ENCODE measurements around the gene COLEC12.

COLEC12 gene

GRCh38 chr18:395456-396250 lies 104.8 kb downstream of the COLEC12 start:
- in situ Hi-C loops (cut with HindIII; ENCODE audit: low pct_ligation_motif_present, low sequenced_read_pairs): no loop called here
- TF ChIP-seq CTCF (IDR thresholded peaks at IDR 0.05; ENCODE audit: low read depth, low read length, missing control alignments): no peak
- no peak overlapping the region for H3K4me3 ChIP-seq (ENCODE audit: low read depth, low read length)
- no peaks in the 10 kb centered on the region for H3K27me3 ChIP-seq (replicated peaks)
- H3K36me3 ChIP-seq (replicated peaks): no peaks in the 10 kb centered on the region
- peak; percentile 77 for DNase-seq
- H3K27ac ChIP-seq: peak overlapping the region; percentile 53

- Histone ChIP-seq H3K36me3 (replicated peaks) (no peaks in the 10 kb centered on the region), H3K4me3 (ENCODE audit: low read depth, low read length) (no peak overlapping the region), H3K27me3 (replicated peaks) (no peaks in the 10 kb centered on the region), H3K27ac (peak overlapping the region; percentile 53)
- DNase-seq: peak; percentile 46
- in situ Hi-C loops (cut with HindIII; ENCODE audit: low pct_ligation_motif_present, low sequenced_read_pairs): no loop called here
- TF ChIP-seq CTCF (IDR thresholded peaks at IDR 0.05; ENCODE audit: low read depth, low read length, missing control alignments): no peak
Measured at GRCh38 chr18:394987-395362, 105.5 kb downstream of the COLEC12 start.

- TF ChIP-seq CTCF (IDR thresholded peaks at IDR 0.05; ENCODE audit: low read depth, low read length, missing control alignments): no peak
- in situ Hi-C loops (cut with HindIII; ENCODE audit: low pct_ligation_motif_present, low sequenced_read_pairs): no loop called here
- DNase-seq: no peak
- Histone ChIP-seq H3K36me3 (replicated peaks) (no peaks in the 10 kb centered on the region), H3K4me3 (ENCODE audit: low read depth, low read length) (no peak overlapping the region), H3K27me3 (replicated peaks) (no peaks in the 10 kb centered on the region), H3K27ac (no peak overlapping the region)
Measured at GRCh38 chr18:394262-394986, 106.1 kb downstream of the COLEC12 start.

- no peaks in the 10 kb centered on the region for H3K36me3 ChIP-seq (replicated peaks)
- H3K27me3 ChIP-seq (replicated peaks): no peaks in the 10 kb centered on the region
- in situ Hi-C loops (cut with HindIII; ENCODE audit: low pct_ligation_motif_present, low sequenced_read_pairs): no loop called here
- no peak overlapping the region for H3K4me3 ChIP-seq (ENCODE audit: low read depth, low read length)
- DNase-seq: no peak
- TF ChIP-seq CTCF (IDR thresholded peaks at IDR 0.05; ENCODE audit: low read depth, low read length, missing control alignments): no peak
- no peak overlapping the region for H3K27ac ChIP-seq
Measured at GRCh38 chr18:393574-393957, 106.9 kb downstream of the COLEC12 start.

- Histone ChIP-seq H3K27ac (no peak overlapping the region), H3K4me3 (ENCODE audit: low read depth, low read length) (no peak overlapping the region), H3K27me3 (replicated peaks) (no peaks in the 10 kb centered on the region), H3K36me3 (replicated peaks) (no peaks in the 10 kb centered on the region)
- DNase-seq: no peak
- in situ Hi-C loops (cut with HindIII; ENCODE audit: low pct_ligation_motif_present, low sequenced_read_pairs): no loop called here
- no peak for TF ChIP-seq CTCF (IDR thresholded peaks at IDR 0.05; ENCODE audit: low read depth, low read length, missing control alignments)
Measured at GRCh38 chr18:392928-393573, 107.5 kb downstream of the COLEC12 start.
